ENCODE data around the gene SLC37A3.

Gene SLC37A3

GRCh38 chr7:140310337-140311002 is 87.9 kb downstream of the SLC37A3 start:
- Histone ChIP-seq H3K9ac (ENCODE audit: low read depth, low read length) (no peak overlapping the region), H3K9me3 (ENCODE audit: insufficient read depth, low read depth, low read length) (peaks cover 14% of the 10 kb centered on the region), H3K27ac (ENCODE audit: low read depth, low read length) (no peak overlapping the region), H3K27me3 (ENCODE audit: insufficient read depth, low read length) (no peaks in the 10 kb centered on the region), H3K4me1 (ENCODE audit: insufficient read depth, low read length) (no peaks in the 10 kb centered on the region), H3K4me3 (ENCODE audit: low read length) (no peak overlapping the region), H3K36me3 (ENCODE audit: insufficient read depth, low read length) (no peaks in the 10 kb centered on the region)
- 85% methylated on average over 3 of the region's 3 CpGs for WGBS

- Histone ChIP-seq H3K36me3 (ENCODE audit: insufficient read depth, low read length) (no peaks in the 10 kb centered on the region), H3K9me3 (ENCODE audit: insufficient read depth, low read depth, low read length) (peaks cover 14% of the 10 kb centered on the region), H3K27ac (ENCODE audit: low read depth, low read length) (no peak overlapping the region), H3K9ac (ENCODE audit: low read depth, low read length) (no peak overlapping the region), H3K27me3 (ENCODE audit: insufficient read depth, low read length) (no peaks in the 10 kb centered on the region), H3K4me3 (ENCODE audit: low read length) (no peak overlapping the region), H3K4me1 (ENCODE audit: insufficient read depth, low read length) (no peaks in the 10 kb centered on the region)
- WGBS = 91% methylated on average over 3 of the region's 3 CpGs
These were observed 90.3 kb downstream of the SLC37A3 start for GRCh38 chr7:140308060-140308459.

GRCh38 chr7:140304191-140304799 is 94.0 kb downstream of the SLC37A3 start:
- H3K4me1 ChIP-seq (ENCODE audit: insufficient read depth, low read length) = no peaks in the 10 kb centered on the region
- H3K36me3 ChIP-seq (ENCODE audit: insufficient read depth, low read length) = no peaks in the 10 kb centered on the region
- H3K27ac ChIP-seq (ENCODE audit: low read depth, low read length) = no peak overlapping the region
- H3K27me3 ChIP-seq (ENCODE audit: insufficient read depth, low read length) = no peaks in the 10 kb centered on the region
- H3K9ac ChIP-seq (ENCODE audit: low read depth, low read length) = no peak overlapping the region
- H3K9me3 ChIP-seq (ENCODE audit: insufficient read depth, low read depth, low read length) = no peaks in the 10 kb centered on the region
- no peak overlapping the region for H3K4me3 ChIP-seq (ENCODE audit: low read length)
- WGBS = 81% methylated on average over 3 of the region's 3 CpGs

- no peaks in the 10 kb centered on the region for H3K36me3 ChIP-seq (ENCODE audit: insufficient read depth, low read length)
- H3K27ac ChIP-seq (ENCODE audit: low read depth, low read length) = no peak overlapping the region
- H3K4me1 ChIP-seq (ENCODE audit: insufficient read depth, low read length) = no peaks in the 10 kb centered on the region
- H3K27me3 ChIP-seq (ENCODE audit: insufficient read depth, low read length) = no peaks in the 10 kb centered on the region
- no peaks in the 10 kb centered on the region for H3K9me3 ChIP-seq (ENCODE audit: insufficient read depth, low read depth, low read length)
- no peak overlapping the region for H3K4me3 ChIP-seq (ENCODE audit: low read length)
- H3K9ac ChIP-seq (ENCODE audit: low read depth, low read length) = no peak overlapping the region
- 91% methylated on average over 13 of the region's 13 CpGs for WGBS
These were observed 97.8 kb downstream of the SLC37A3 start for GRCh38 chr7:140300243-140301136.

GRCh38 chr7:140298213-140298612 is 100.1 kb downstream of the SLC37A3 start:
- 95% methylated on average over 2 of the region's 2 CpGs for WGBS
- Histone ChIP-seq H3K27me3 (ENCODE audit: insufficient read depth, low read length) (no peaks in the 10 kb centered on the region), H3K36me3 (ENCODE audit: insufficient read depth, low read length) (no peaks in the 10 kb centered on the region), H3K4me1 (ENCODE audit: insufficient read depth, low read length) (no peaks in the 10 kb centered on the region), H3K27ac (ENCODE audit: low read depth, low read length) (no peak overlapping the region), H3K9me3 (ENCODE audit: insufficient read depth, low read depth, low read length) (no peaks in the 10 kb centered on the region), H3K4me3 (ENCODE audit: low read length) (no peak overlapping the region), H3K9ac (ENCODE audit: low read depth, low read length) (no peak overlapping the region)

- Histone ChIP-seq H3K4me1 (ENCODE audit: insufficient read depth, low read length) (no peaks in the 10 kb centered on the region), H3K9ac (ENCODE audit: low read depth, low read length) (no peak overlapping the region)
- WGBS = 95% methylated on average over 6 of the region's 6 CpGs
These were observed 101.1 kb downstream of the SLC37A3 start for GRCh38 chr7:140297192-140297591.

GRCh38 chr7:140295224-140295738 is 103.0 kb downstream of the SLC37A3 start:
- Histone ChIP-seq H3K4me1 (ENCODE audit: insufficient read depth, low read length) (no peaks in the 10 kb centered on the region), H3K9ac (ENCODE audit: low read depth, low read length) (no peak overlapping the region), H3K9me3 (ENCODE audit: insufficient read depth, low read depth, low read length) (no peaks in the 10 kb centered on the region), H3K4me3 (ENCODE audit: low read length) (no peak overlapping the region), H3K27me3 (ENCODE audit: insufficient read depth, low read length) (no peaks in the 10 kb centered on the region), H3K27ac (ENCODE audit: low read depth, low read length) (no peak overlapping the region), H3K36me3 (ENCODE audit: insufficient read depth, low read length) (no peaks in the 10 kb centered on the region)
- WGBS = 92% methylated on average over 8 of the region's 8 CpGs

More at GRCh38 chr7:140297192-140297591, 101.1 kb downstream of the SLC37A3 start:
- no peak overlapping the region for H3K27ac ChIP-seq (ENCODE audit: low read depth, low read length)
- no peaks in the 10 kb centered on the region for H3K9me3 ChIP-seq (ENCODE audit: insufficient read depth, low read depth, low read length)
- H3K27me3 ChIP-seq (ENCODE audit: insufficient read depth, low read length) = no peaks in the 10 kb centered on the region
- no peak overlapping the region for H3K4me3 ChIP-seq (ENCODE audit: low read length)
- H3K36me3 ChIP-seq (ENCODE audit: insufficient read depth, low read length) = no peaks in the 10 kb centered on the region

- Histone ChIP-seq H3K4me1 (ENCODE audit: insufficient read depth, low read length) (no peaks in the 10 kb centered on the region), H3K9me3 (ENCODE audit: insufficient read depth, low read depth, low read length) (no peaks in the 10 kb centered on the region), H3K36me3 (ENCODE audit: insufficient read depth, low read length) (no peaks in the 10 kb centered on the region), H3K4me3 (ENCODE audit: low read length) (no peak overlapping the region), H3K9ac (ENCODE audit: low read depth, low read length) (no peak overlapping the region), H3K27me3 (ENCODE audit: insufficient read depth, low read length) (no peaks in the 10 kb centered on the region), H3K27ac (ENCODE audit: low read depth, low read length) (no peak overlapping the region)
- WGBS = 94% methylated on average over 2 of the region's 2 CpGs
These were observed 103.9 kb downstream of the SLC37A3 start for GRCh38 chr7:140294454-140294853.

GRCh38 chr7:140292438-140292837 is 105.9 kb downstream of the SLC37A3 start:
- H3K27ac ChIP-seq (ENCODE audit: low read depth, low read length) = no peak overlapping the region
- no peaks in the 10 kb centered on the region for H3K36me3 ChIP-seq (ENCODE audit: insufficient read depth, low read length)
- no peak overlapping the region for H3K9ac ChIP-seq (ENCODE audit: low read depth, low read length)
- 96% methylated on average over 31 of the region's 31 CpGs for WGBS
- no peaks in the 10 kb centered on the region for H3K9me3 ChIP-seq (ENCODE audit: insufficient read depth, low read depth, low read length)
- H3K4me3 ChIP-seq (ENCODE audit: low read length) = no peak overlapping the region
- no peaks in the 10 kb centered on the region for H3K27me3 ChIP-seq (ENCODE audit: insufficient read depth, low read length)
- H3K4me1 ChIP-seq (ENCODE audit: insufficient read depth, low read length) = no peaks in the 10 kb centered on the region

GRCh38 chr7:140289804-140290203 is 108.5 kb downstream of the SLC37A3 start:
- Histone ChIP-seq H3K36me3 (ENCODE audit: insufficient read depth, low read length) (no peaks in the 10 kb centered on the region), H3K27ac (ENCODE audit: low read depth, low read length) (no peak overlapping the region), H3K27me3 (ENCODE audit: insufficient read depth, low read length) (no peaks in the 10 kb centered on the region), H3K4me1 (ENCODE audit: insufficient read depth, low read length) (no peaks in the 10 kb centered on the region), H3K9me3 (ENCODE audit: insufficient read depth, low read depth, low read length) (no peaks in the 10 kb centered on the region), H3K9ac (ENCODE audit: low read depth, low read length) (no peak overlapping the region), H3K4me3 (ENCODE audit: low read length) (no peak overlapping the region)
- WGBS = 90% methylated on average over 5 of the region's 6 CpGs

GRCh38 chr7:140287988-140288387 is 110.3 kb downstream of the SLC37A3 start:
- Histone ChIP-seq H3K9me3 (ENCODE audit: insufficient read depth, low read depth, low read length) (no peaks in the 10 kb centered on the region), H3K4me1 (ENCODE audit: insufficient read depth, low read length) (no peaks in the 10 kb centered on the region), H3K27ac (ENCODE audit: low read depth, low read length) (no peak overlapping the region), H3K9ac (ENCODE audit: low read depth, low read length) (no peak overlapping the region), H3K27me3 (ENCODE audit: insufficient read depth, low read length) (no peaks in the 10 kb centered on the region), H3K36me3 (ENCODE audit: insufficient read depth, low read length) (no peaks in the 10 kb centered on the region), H3K4me3 (ENCODE audit: low read length) (no peak overlapping the region)
- WGBS = 88% methylated on average over 3 of the region's 3 CpGs
